Mesenchymal stem cell (in vitro differentiated cells and primary cell): ENCODE data around the gene TPM4.

ENCODE experiments used
- DNase-seq: peaks from one replicate; pipeline ENCODE4 v3.0.0-alpha.2; 2013
- H2AFZ ChIP-seq: one replicate; pipeline ENCODE4 v1.6.1; 2013; ENCODE audit warnings: low read depth, mild to moderate bottlenecking, control low read depth, inconsistent platforms, low read length, moderate library complexity
- H2AK5ac ChIP-seq: 2 replicates; pipeline ENCODE4 v1.6.1; 2013; ENCODE audit warnings: low read length, moderate library complexity, mild to moderate bottlenecking, inconsistent platforms; ENCODE audit not compliant: severe bottlenecking
- H2BK120ac ChIP-seq: one replicate; pipeline ENCODE4 v1.6.1; 2013; ENCODE audit warnings: low read depth, mild to moderate bottlenecking, inconsistent platforms, low read length, moderate library complexity
- H2BK12ac ChIP-seq, 2 experiments: one replicate each; pipeline ENCODE4 v1.6.1; 2013; ENCODE audit warnings: inconsistent platforms in 2 of 2, low read length in 2 of 2, mild to moderate bottlenecking in 2 of 2, moderate library complexity in 2 of 2, control low read depth in 1 of 2
- H2BK15ac ChIP-seq: one replicate; pipeline ENCODE4 v1.6.1; 2013; ENCODE audit warnings: mild to moderate bottlenecking, low read depth, inconsistent platforms; ENCODE audit not compliant: poor library complexity, severe bottlenecking
- H2BK5ac ChIP-seq: 2 replicates; pipeline ENCODE4 v1.6.1; 2013; ENCODE audit warnings: low read depth, mild to moderate bottlenecking, low read length, control low read depth, inconsistent platforms; ENCODE audit not compliant: poor library complexity, severe bottlenecking
- H3K14ac ChIP-seq, 2 experiments: one replicate each; pipeline ENCODE4 v1.6.1; 2013; ENCODE audit warnings: inconsistent platforms in 2 of 2, low read length in 2 of 2, control low read depth in 1 of 2, mild to moderate bottlenecking in 1 of 2, moderate library complexity in 1 of 2
- H3K18ac ChIP-seq, 2 experiments: one replicate each; pipeline ENCODE4 v1.6.1; 2013; ENCODE audit warnings: inconsistent platforms in 2 of 2, low read length in 2 of 2, control low read depth in 1 of 2, low read depth in 1 of 2, mild to moderate bottlenecking in 1 of 2
- H3K23ac ChIP-seq, 2 experiments: one replicate each; pipeline ENCODE4 v1.6.1; 2013; ENCODE audit warnings: inconsistent platforms in 2 of 2, low read length in 2 of 2, mild to moderate bottlenecking in 2 of 2, moderate library complexity in 2 of 2, control low read depth in 1 of 2
- H3K27ac ChIP-seq: 2 replicates; pipeline ENCODE4 v1.5.1; 2013; ENCODE audit warnings: mild to moderate bottlenecking, moderate library complexity, low read length, control low read depth, inconsistent platforms; ENCODE audit not compliant: poor library complexity, severe bottlenecking
- H3K27me3 ChIP-seq, 2 experiments: 2 replicates each; pipeline versions ENCODE4 v1.6.1 to v1.7.0; 2013; ENCODE audit warnings: low read length in 2 of 2, mild to moderate bottlenecking in 2 of 2, moderate library complexity in 2 of 2, control low read depth in 1 of 2, inconsistent platforms in 1 of 2; ENCODE audit not compliant: control insufficient read depth in 1 of 2, insufficient read depth in 1 of 2
- H3K36me3 ChIP-seq, 2 experiments: 2 replicates each; pipeline versions ENCODE4 v1.6.1 to v1.7.0; 2013; ENCODE audit warnings: low read length in 2 of 2, control low read depth in 1 of 2, inconsistent platforms in 1 of 2, low read depth in 1 of 2, mild to moderate bottlenecking in 1 of 2; ENCODE audit not compliant: insufficient read depth in 2 of 2, control insufficient read depth in 1 of 2
- H3K4ac ChIP-seq, 2 experiments: one replicate each; pipeline ENCODE4 v1.6.1; 2013; ENCODE audit warnings: inconsistent platforms in 2 of 2, low read length in 2 of 2, mild to moderate bottlenecking in 2 of 2, moderate library complexity in 2 of 2, control low read depth in 1 of 2, low read depth in 1 of 2
- H3K4me1 ChIP-seq: 2 replicates; pipeline ENCODE4 v1.6.1; 2013; ENCODE audit warnings: low read depth, low read length, control low read depth; ENCODE audit not compliant: control insufficient read depth, insufficient read depth
- H3K4me2 ChIP-seq: 2 replicates; pipeline ENCODE4 v1.6.1; 2013; ENCODE audit warnings: low read length, mild to moderate bottlenecking, inconsistent platforms; ENCODE audit not compliant: poor library complexity, severe bottlenecking
- H3K4me3 ChIP-seq, 2 experiments: 2 replicates each; pipeline versions ENCODE4 v1.5.1 to v1.7.0; 2013; ENCODE audit warnings: low read length in 2 of 2, mild to moderate bottlenecking in 2 of 2, control low read depth in 1 of 2, low read depth in 1 of 2; ENCODE audit not compliant: insufficient read depth in 1 of 2
- H3K79me1 ChIP-seq: replicated peaks from 2 replicates; pipeline ENCODE4 v1.6.1; 2013; ENCODE audit warnings: mild to moderate bottlenecking, control low read depth, low read length, inconsistent platforms; ENCODE audit not compliant: poor library complexity, severe bottlenecking
- H3K9ac ChIP-seq: 2 replicates; pipeline ENCODE4 v1.7.0; 2013; ENCODE audit warnings: mild to moderate bottlenecking, low read length, moderate library complexity
- H3K9me3 ChIP-seq: 2 replicates; pipeline ENCODE4 v1.7.0; 2013; ENCODE audit warnings: mild to moderate bottlenecking, low read length; ENCODE audit not compliant: control insufficient read depth
- H4K8ac ChIP-seq: one replicate; pipeline ENCODE4 v1.6.1; 2013; ENCODE audit warnings: inconsistent platforms, mild to moderate bottlenecking, low read length, moderate library complexity
- H4K91ac ChIP-seq: one replicate; pipeline ENCODE4 v1.6.1; 2013; ENCODE audit warnings: mild to moderate bottlenecking, low read length, inconsistent platforms
- WGBS: methylation state at CpG from one replicate; pipeline ENCODE4 v1.1.7; 2013; ENCODE audit warnings: mixed read lengths; 5-methylcytosine and 5-hydroxymethylcytosine counted together

Gene TPM4

GRCh38 chr19:16088351-16089009 lies 12.2 kb downstream of the TPM4 start:
- Histone ChIP-seq H2AK5ac (no peak overlapping the region), H2BK5ac (no peak overlapping the region), H2AFZ (no peak overlapping the region), H3K4ac (no peak overlapping the region), H2BK12ac (no peak overlapping the region), H3K79me1 (peaks cover 5% of the 10 kb centered on the region), H3K9me3 (no peaks in the 10 kb centered on the region), H3K18ac (no peak overlapping the region), H3K4me3 (no peak overlapping the region), H2BK15ac (no peak overlapping the region), H3K4me2 (no peak overlapping the region), H3K14ac (no peak overlapping the region), H3K27me3 (no peaks in the 10 kb centered on the region), H3K27ac (peak overlapping the region; percentile 45), H4K8ac (no peak overlapping the region), H3K23ac (no peak overlapping the region), H3K9ac (peak overlapping the region; percentile 28), H2BK120ac (no peak overlapping the region), H3K4me1 (peaks cover 5% of the 10 kb centered on the region), H3K36me3 (peaks cover 95 to 100% of the 10 kb centered on the region in 2 experiments), H4K91ac (no peak overlapping the region)
- 92% methylated on average over 17 of the region's 17 CpGs for WGBS
- DNase-seq: no peak

DNA sequence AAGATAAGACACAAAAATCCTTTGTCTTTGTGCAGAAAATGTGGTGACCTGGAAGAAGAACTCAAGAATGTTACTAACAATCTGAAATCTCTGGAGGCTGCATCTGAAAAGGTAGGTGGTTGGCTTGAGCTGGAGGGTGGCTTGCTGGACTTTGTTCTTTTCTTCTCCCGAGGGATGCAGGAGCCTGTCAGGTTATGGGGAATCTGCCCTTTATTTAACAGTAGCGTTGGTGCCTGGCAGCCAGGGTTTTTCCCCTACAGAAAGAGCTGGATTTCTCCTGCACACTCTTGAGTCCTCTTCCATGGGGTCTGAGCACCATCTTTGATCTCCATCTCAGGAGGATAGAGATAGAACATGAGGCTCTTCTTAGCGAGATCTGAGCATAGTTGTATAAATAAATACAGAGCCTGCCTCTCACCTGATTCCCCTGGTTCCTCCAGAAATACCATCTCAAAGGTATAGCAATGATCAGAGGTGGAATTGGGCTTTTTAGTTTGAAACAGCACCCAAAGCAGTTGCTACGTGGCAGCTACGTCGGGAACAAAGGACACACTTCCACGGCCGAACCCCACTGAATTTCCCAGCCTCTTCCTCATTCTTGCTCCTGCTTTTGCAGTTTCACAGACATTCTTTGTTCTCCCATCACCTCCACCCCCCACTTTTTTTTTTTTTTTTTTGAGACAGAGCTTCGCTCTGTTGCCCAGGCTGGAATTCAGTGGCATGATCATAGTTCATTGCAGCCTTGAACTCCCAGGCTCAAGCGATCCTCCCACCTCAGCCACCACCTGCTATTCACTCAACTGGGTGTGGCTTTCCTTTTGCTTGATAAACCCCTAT lies 12.9 kb downstream of the TPM4 start:
- H3K27ac ChIP-seq: peak overlapping the region; percentile 58
- no peak overlapping the region for H2BK12ac ChIP-seq
- 92% methylated on average over 9 of the region's 10 CpGs for WGBS
- no peak overlapping the region for H3K4me3 ChIP-seq
- no peak overlapping the region for H3K23ac ChIP-seq
- H3K4me2 ChIP-seq: no peak overlapping the region
- H3K4ac ChIP-seq: no peak overlapping the region
- no peak overlapping the region for H4K91ac ChIP-seq
- peaks cover 94 to 100% of the 10 kb centered on the region in 2 experiments for H3K36me3 ChIP-seq
- H3K18ac ChIP-seq: no peak overlapping the region
- peak overlapping the region; percentile 41 for H2AK5ac ChIP-seq
- H3K9me3 ChIP-seq: no peaks in the 10 kb centered on the region
- peak overlapping the region; percentile 28 for H3K9ac ChIP-seq
- H2AFZ ChIP-seq: no peak overlapping the region
- H3K4me1 ChIP-seq: peaks cover 4% of the 10 kb centered on the region
- no peak overlapping the region for H2BK120ac ChIP-seq
- peak overlapping the region; percentile 15 for H2BK5ac ChIP-seq
- H2BK15ac ChIP-seq: no peak overlapping the region
- no peak overlapping the region for H3K14ac ChIP-seq
- H3K79me1 ChIP-seq: peaks cover 5% of the 10 kb centered on the region
- no peak for DNase-seq
- no peaks in the 10 kb centered on the region for H3K27me3 ChIP-seq
- H4K8ac ChIP-seq: no peak overlapping the region

- H4K91ac ChIP-seq: no peak overlapping the region
- WGBS: 94% methylated on average over 13 of the region's 13 CpGs
- H3K18ac ChIP-seq: no peak overlapping the region
These were observed 15.5 kb downstream of the TPM4 start for GRCh38 chr19:16091546-16092475.

More at GRCh38 chr19:16091546-16092475, 15.5 kb downstream of the TPM4 start:
- H3K4me2 ChIP-seq: no peak overlapping the region
- no peak overlapping the region for H3K4ac ChIP-seq
- no peak overlapping the region for H3K14ac ChIP-seq
- no peak overlapping the region for H2AFZ ChIP-seq
- no peak for DNase-seq
- peaks cover 2% of the 10 kb centered on the region for H3K4me1 ChIP-seq
- peak overlapping the region; percentile 41 for H3K9ac ChIP-seq
- no peak overlapping the region for H2BK5ac ChIP-seq
- peaks cover 10% of the 10 kb centered on the region for H3K79me1 ChIP-seq
- no peak overlapping the region for H2AK5ac ChIP-seq
- no peak overlapping the region for H3K23ac ChIP-seq
- H2BK120ac ChIP-seq: no peak overlapping the region
- H2BK15ac ChIP-seq: no peak overlapping the region
- H4K8ac ChIP-seq: no peak overlapping the region
- no peak overlapping the region for H2BK12ac ChIP-seq
- H3K36me3 ChIP-seq: peaks cover 88 to 100% of the 10 kb centered on the region in 2 experiments
- H3K4me3 ChIP-seq: no peak overlapping the region
- H3K27ac ChIP-seq: no peak overlapping the region
- H3K9me3 ChIP-seq: no peaks in the 10 kb centered on the region
- no peaks in the 10 kb centered on the region for H3K27me3 ChIP-seq
